CD1c-positive myeloid dendritic cell (primary cell): ENCODE data around the gene VWA3B.

ENCODE experiments used
- DNase-seq: peaks from one replicate; pipeline ENCODE4 v3.0.0-alpha.2; 2016; ENCODE audit errors: extremely low spot score

Gene VWA3B

GRCh38 chr2:98172150-98172765, 85.3 kb downstream of the VWA3B start:
- DNase-seq: no peak

- peak; percentile 33 for DNase-seq
These were observed 86.0 kb downstream of the VWA3B start for GRCh38 chr2:98172951-98173350.

GRCh38 chr2:98175811-98176210, 88.8 kb downstream of the VWA3B start:
- DNase-seq: no peak

GRCh38 chr2:98177286-98177685, 90.3 kb downstream of the VWA3B start:
- DNase-seq: no peak

- DNase-seq: no peak
These were observed 91.0 kb downstream of the VWA3B start for GRCh38 chr2:98177986-98178385.

GRCh38 chr2:98180456-98180855, 93.5 kb downstream of the VWA3B start:
- no peak for DNase-seq

- DNase-seq: no peak
These were observed 94.4 kb downstream of the VWA3B start for GRCh38 chr2:98181346-98181745.

GRCh38 chr2:98185801-98186200, 98.8 kb downstream of the VWA3B start:
- no peak for DNase-seq

- no peak for DNase-seq
These were observed 100.2 kb downstream of the VWA3B start for GRCh38 chr2:98187194-98187593.

GRCh38 chr2:98188351-98189046, 101.5 kb downstream of the VWA3B start:
- no peak for DNase-seq

GRCh38 chr2:98191883-98192282, 104.9 kb downstream of the VWA3B start:
- no peak for DNase-seq

- no peak for DNase-seq
These were observed 114.6 kb downstream of the VWA3B start for GRCh38 chr2:98201576-98201975.

- no peak for DNase-seq
These were observed 118.9 kb downstream of the VWA3B start for GRCh38 chr2:98205889-98206288.

- DNase-seq: no peak
These were observed 125.4 kb downstream of the VWA3B start for GRCh38 chr2:98212092-98213000.

GRCh38 chr2:98216616-98217015, 129.6 kb downstream of the VWA3B start:
- DNase-seq: no peak

GRCh38 chr2:98219152-98219551, 132.2 kb downstream of the VWA3B start:
- DNase-seq: no peak

GRCh38 chr2:98233941-98234340, 147.0 kb downstream of the VWA3B start:
- DNase-seq: no peak

GRCh38 chr2:98234776-98235175, 147.8 kb downstream of the VWA3B start:
- no peak for DNase-seq

GRCh38 chr2:98236935-98237334, 150.0 kb downstream of the VWA3B start:
- DNase-seq: no peak

- no peak for DNase-seq
These were observed 153.9 kb downstream of the VWA3B start for GRCh38 chr2:98240786-98241398.

- DNase-seq: no peak
These were observed 154.6 kb downstream of the VWA3B start for GRCh38 chr2:98241592-98241991.

- DNase-seq: no peak
These were observed 155.0 kb downstream of the VWA3B start for GRCh38 chr2:98242003-98242402.
